ENCODE results near the gene PCP2.

The PCP2 gene

GRCh38 chr19:7633698-7634097 is at the start of gene PCP2:
PCP2 (minus strand) TSS chr19:7633719; CDS start chr19:7633457, 262 bp downstream.
- no peak for DNase-seq

- DNase-seq = no peak
Measured at GRCh38 chr19:7682175-7682855, 48.8 kb upstream of the PCP2 start.

- DNase-seq = peak; percentile 88
Measured at GRCh38 chr19:7681340-7682174, 48.0 kb upstream of the PCP2 start.

GRCh38 chr19:7680606-7681339 is 47.3 kb upstream of the PCP2 start, which contains the start of gene TRAPPC5:
TRAPPC5 (plus strand) TSS chr19:7680833; CDS start chr19:7682254, 1,421 bp downstream.
- peak; percentile 90 for DNase-seq

GRCh38 chr19:7679771-7680605 is 46.5 kb upstream of the PCP2 start:
- no peak for DNase-seq

- peak; percentile 80 for DNase-seq
Measured at GRCh38 chr19:7678971-7679751, 45.6 kb upstream of the PCP2 start.

- no peak for DNase-seq
Measured at GRCh38 chr19:7677669-7678311, 44.3 kb upstream of the PCP2 start.

GRCh38 chr19:7676854-7677253 is 43.3 kb upstream of the PCP2 start, which contains the start of gene MCEMP1:
MCEMP1 (plus strand) TSS chr19:7677090; CDS start chr19:7677121, 31 bp downstream.
- no peak for DNase-seq

- no peak for DNase-seq
Measured at GRCh38 chr19:7676376-7676775, 42.9 kb upstream of the PCP2 start.

- peak; percentile 43 for DNase-seq
Measured at GRCh38 chr19:7674010-7675005, 40.8 kb upstream of the PCP2 start.

- no peak for DNase-seq
Measured at GRCh38 chr19:7672522-7672921, 39.0 kb upstream of the PCP2 start.

- no peak for DNase-seq
Measured at GRCh38 chr19:7670790-7671189, 37.3 kb upstream of the PCP2 start.

GRCh38 chr19:7670150-7670783 is 36.7 kb upstream of the PCP2 start:
- no peak for DNase-seq

- no peak for DNase-seq
Measured at GRCh38 chr19:7669641-7670040, 36.1 kb upstream of the PCP2 start.

- no peak for DNase-seq
Measured at GRCh38 chr19:7668842-7669241, 35.3 kb upstream of the PCP2 start, which contains the start of gene RETN. RETN (plus strand) TSS chr19:7669049; CDS start chr19:7669327, 278 bp downstream.

GRCh38 chr19:7665076-7665475 is 31.6 kb upstream of the PCP2 start:
- DNase-seq = no peak

- no peak for DNase-seq
Measured at GRCh38 chr19:7663706-7664105, 30.2 kb upstream of the PCP2 start.

GRCh38 chr19:7662657-7663056 is 29.1 kb upstream of the PCP2 start:
- no peak for DNase-seq
